Body of pancreas (tissue), 4 donors: ENCODE results near the gene XDH.

Experiments
- POLR2A ChIP-seq, 3 donors: fragments of 450-650 bp; IDR thresholded peaks; one replicate each; pipeline ENCODE4 v1.6.1; 2016; ENCODE audit warnings: antibody characterized with exemption in 3 of 3, mild to moderate bottlenecking in 2 of 3
- TF ChIP-seq, protein P1 (sequence below), 7 experiments: fragments of 450-650 bp in 4 of 7; fragments of 200-600 bp in 3 of 7; sonication (generic) in 3 of 7; IDR thresholded peaks; one replicate each; pipeline ENCODE4 v1.5.1; 2016 to 2019; ENCODE audit warnings: antibody characterized with exemption in 7 of 7

DNA sequence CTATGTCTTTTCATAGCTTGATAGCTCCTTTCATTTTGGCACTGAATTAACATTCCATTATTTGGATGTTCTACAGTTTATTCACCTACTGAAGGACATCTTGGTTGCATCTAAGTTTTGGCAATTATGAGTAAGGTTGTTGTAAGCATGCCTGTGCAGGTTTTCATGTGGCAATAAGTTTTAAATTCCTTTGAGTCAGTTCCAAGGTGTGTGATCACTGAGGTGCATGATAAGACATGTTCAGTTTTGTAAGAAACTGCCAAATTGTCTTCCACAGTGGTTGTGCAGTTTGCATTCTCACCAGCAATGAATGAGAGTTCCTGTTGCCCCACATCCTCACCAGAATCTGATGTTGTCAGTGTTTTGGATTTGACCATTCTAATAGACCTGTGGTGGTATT, 24.2 kb downstream of the XDH start:
- TF ChIP-seq, protein P1, sequence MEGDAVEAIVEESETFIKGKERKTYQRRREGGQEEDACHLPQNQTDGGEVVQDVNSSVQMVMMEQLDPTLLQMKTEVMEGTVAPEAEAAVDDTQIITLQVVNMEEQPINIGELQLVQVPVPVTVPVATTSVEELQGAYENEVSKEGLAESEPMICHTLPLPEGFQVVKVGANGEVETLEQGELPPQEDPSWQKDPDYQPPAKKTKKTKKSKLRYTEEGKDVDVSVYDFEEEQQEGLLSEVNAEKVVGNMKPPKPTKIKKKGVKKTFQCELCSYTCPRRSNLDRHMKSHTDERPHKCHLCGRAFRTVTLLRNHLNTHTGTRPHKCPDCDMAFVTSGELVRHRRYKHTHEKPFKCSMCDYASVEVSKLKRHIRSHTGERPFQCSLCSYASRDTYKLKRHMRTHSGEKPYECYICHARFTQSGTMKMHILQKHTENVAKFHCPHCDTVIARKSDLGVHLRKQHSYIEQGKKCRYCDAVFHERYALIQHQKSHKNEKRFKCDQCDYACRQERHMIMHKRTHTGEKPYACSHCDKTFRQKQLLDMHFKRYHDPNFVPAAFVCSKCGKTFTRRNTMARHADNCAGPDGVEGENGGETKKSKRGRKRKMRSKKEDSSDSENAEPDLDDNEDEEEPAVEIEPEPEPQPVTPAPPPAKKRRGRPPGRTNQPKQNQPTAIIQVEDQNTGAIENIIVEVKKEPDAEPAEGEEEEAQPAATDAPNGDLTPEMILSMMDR (IDR thresholded peaks at IDR 0.05), result no peak
- TF ChIP-seq POLR2A (IDR thresholded peaks at IDR 0.05), result no peak
